EL (cell line): ENCODE measurements around the gene SH3D19.
"Not testable (repeated sequence)": the region's sequence is repeated elsewhere in the genome, so short reads cannot be mapped to it uniquely, and the experiment has no call there.

Experiments
- DNase-seq: peaks from one replicate; pipeline ENCODE4 v3.0.0-alpha.2; 2016

SH3D19 gene

DNA sequence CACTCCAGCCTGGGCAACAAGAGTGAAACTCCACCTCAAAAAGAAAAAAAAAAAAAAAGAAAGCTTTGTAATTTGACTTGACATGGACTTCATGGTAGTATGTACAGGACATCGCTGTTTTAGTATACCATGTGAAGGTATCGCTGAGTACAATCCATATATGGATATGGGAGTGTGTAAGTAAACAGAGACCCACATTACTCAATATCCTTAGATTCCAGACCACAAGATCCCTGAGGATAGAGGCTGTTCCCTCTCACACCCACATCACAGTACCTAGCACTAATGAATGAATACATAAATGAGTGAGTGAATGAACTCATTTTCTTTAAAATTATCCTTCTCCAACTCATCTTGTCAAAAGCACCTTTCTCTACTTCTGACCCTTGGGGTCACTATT lies 234.4 kb downstream of the SH3D19 start:
- no peak for DNase-seq

GRCh38 chr4:151087467-151087866 lies 237.9 kb downstream of the SH3D19 start:
- DNase-seq = no peak

GRCh38 chr4:151077978-151078377 lies 247.4 kb downstream of the SH3D19 start:
- DNase-seq = not testable (repeated sequence)

DNA sequence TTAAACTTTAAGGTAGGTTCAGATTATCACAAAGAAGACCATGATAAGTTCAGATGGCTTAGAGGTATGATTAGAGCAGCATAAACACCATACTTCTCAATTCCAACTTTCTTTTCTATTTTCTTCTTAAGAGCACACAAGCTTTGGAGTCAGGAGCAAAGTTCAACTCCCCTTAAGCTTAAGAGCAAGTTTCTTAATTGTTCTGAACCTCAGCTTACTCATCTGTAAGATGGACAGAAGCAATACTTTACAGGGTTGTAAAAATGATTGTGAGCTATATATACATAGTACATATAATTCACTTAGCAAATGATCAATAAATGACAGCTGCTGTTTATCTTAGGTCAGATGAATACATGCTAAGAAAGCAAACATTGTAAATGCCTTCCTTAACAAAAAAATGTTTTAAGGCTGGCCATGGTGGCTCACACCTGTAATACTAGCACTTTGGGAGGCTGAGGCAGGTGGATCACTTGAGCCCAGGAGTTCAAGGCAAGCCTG lies 250.9 kb downstream of the SH3D19 start:
- no peak for DNase-seq
